ENCODE results near the gene GMDS. TPM values are rescaled to one million over a fixed set of nuclear protein-coding genes. Genes with fewer than 3 reads are reported as not detected.

The GMDS gene
- total RNA-seq, 1 experiment from 2014 or later, result 31.1 TPM

GRCh38 chr6:1709234-1709641 is 536.2 kb downstream of the GMDS start:
- ChIA-PET CTCF (no interaction called here), POLR2A (no interaction called here)
- Histone ChIP-seq H3K4me3 (ENCODE audit: low read depth, low read length) (no peak overlapping the region), H3K9me3 (no peaks in the 10 kb centered on the region), H3K36me3 (ENCODE audit: control insufficient read depth, insufficient read depth, low read length) (no peaks in the 10 kb centered on the region), H3K4me1 (no peaks in the 10 kb centered on the region), H3K27me3 (replicated peaks; ENCODE audit: control insufficient read depth, insufficient read depth, low read length) (no peaks in the 10 kb centered on the region)
- H3K4me3 Mint-ChIP-seq (ENCODE audit: unreplicated experiment), result no peak overlapping the region
- H3K27ac Mint-ChIP-seq (ENCODE audit: unreplicated experiment), result no peak overlapping the region
- H3K4me1 Mint-ChIP-seq (ENCODE audit: low read depth, unreplicated experiment), result peaks cover 1% of the 10 kb centered on the region
- H3K27me3 Mint-ChIP-seq (ENCODE audit: insufficient read depth, unreplicated experiment), result no peaks in the 10 kb centered on the region
- H3K9me3 Mint-ChIP-seq (ENCODE audit: unreplicated experiment), result no peaks in the 10 kb centered on the region
- H3K36me3 Mint-ChIP-seq (ENCODE audit: insufficient read depth, unreplicated experiment), result no peaks in the 10 kb centered on the region
- no TSS peak for BruUV-seq (replicated peaks)
- no peak for DNase-seq
- no peak for TF ChIP-seq CTCF (IDR thresholded peaks at IDR 0.05; ENCODE audit: insufficient read depth in 1 of 2, low read depth in 1 of 2, low read length in 1 of 2, severe bottlenecking in 1 of 2, unreplicated experiment in 1 of 2)
- intact Hi-C loops (cut with micrococcal nuclease; ENCODE audit: unreplicated experiment), result no loop called here

GRCh38 chr6:1708820-1709219 is 536.6 kb downstream of the GMDS start:
- peaks cover 5% of the 10 kb centered on the region for H3K4me1 Mint-ChIP-seq (ENCODE audit: low read depth, unreplicated experiment)
- Histone ChIP-seq H3K4me1 (peaks cover 2% of the 10 kb centered on the region; the same call in 1 of the 2 replicates), H3K36me3 (ENCODE audit: control insufficient read depth, insufficient read depth, low read length) (no peaks in the 10 kb centered on the region), H3K4me3 (ENCODE audit: low read depth, low read length) (no peak overlapping the region), H3K9me3 (no peaks in the 10 kb centered on the region), H3K27me3 (replicated peaks; ENCODE audit: control insufficient read depth, insufficient read depth, low read length) (no peaks in the 10 kb centered on the region)
- H3K9me3 Mint-ChIP-seq (ENCODE audit: unreplicated experiment), result no peaks in the 10 kb centered on the region
- ChIA-PET CTCF (no interaction called here), POLR2A (no interaction called here)
- DNase-seq, result no peak
- no peaks in the 10 kb centered on the region for H3K36me3 Mint-ChIP-seq (ENCODE audit: insufficient read depth, unreplicated experiment)
- no peak for TF ChIP-seq CTCF (IDR thresholded peaks at IDR 0.05; ENCODE audit: insufficient read depth in 1 of 2, low read depth in 1 of 2, low read length in 1 of 2, severe bottlenecking in 1 of 2, unreplicated experiment in 1 of 2)
- H3K4me3 Mint-ChIP-seq (ENCODE audit: unreplicated experiment), result no peak overlapping the region
- intact Hi-C loops (cut with micrococcal nuclease; ENCODE audit: unreplicated experiment), result no loop called here
- no TSS peak for BruUV-seq (replicated peaks)
- no peak overlapping the region for H3K27ac Mint-ChIP-seq (ENCODE audit: unreplicated experiment)
- no peaks in the 10 kb centered on the region for H3K27me3 Mint-ChIP-seq (ENCODE audit: insufficient read depth, unreplicated experiment)

GRCh38 chr6:1708122-1708521 is 537.3 kb downstream of the GMDS start:
- H3K9me3 ChIP-seq, result no peaks in the 10 kb centered on the region
- no peaks in the 10 kb centered on the region for H3K9me3 Mint-ChIP-seq (ENCODE audit: unreplicated experiment)
- H3K4me3 ChIP-seq (ENCODE audit: low read depth, low read length), result no peak overlapping the region
- H3K36me3 Mint-ChIP-seq (ENCODE audit: insufficient read depth, unreplicated experiment), result no peaks in the 10 kb centered on the region
- no peaks in the 10 kb centered on the region for H3K27me3 Mint-ChIP-seq (ENCODE audit: insufficient read depth, unreplicated experiment)
- TF ChIP-seq CTCF (IDR thresholded peaks at IDR 0.05; ENCODE audit: insufficient read depth in 1 of 2, low read depth in 1 of 2, low read length in 1 of 2, severe bottlenecking in 1 of 2, unreplicated experiment in 1 of 2), result no peak
- no TSS peak for BruUV-seq (replicated peaks)
- no peaks in the 10 kb centered on the region for H3K36me3 ChIP-seq (ENCODE audit: control insufficient read depth, insufficient read depth, low read length)
- H3K4me3 Mint-ChIP-seq (ENCODE audit: unreplicated experiment), result no peak overlapping the region
- no peak for DNase-seq
- ChIA-PET POLR2A (no interaction called here), CTCF (no interaction called here)
- H3K4me1 ChIP-seq, result peaks cover 6% of the 10 kb centered on the region
- no peak overlapping the region for H3K27ac Mint-ChIP-seq (ENCODE audit: unreplicated experiment)
- H3K4me1 Mint-ChIP-seq (ENCODE audit: low read depth, unreplicated experiment), result peaks cover 10% of the 10 kb centered on the region
- no peaks in the 10 kb centered on the region for H3K27me3 ChIP-seq (replicated peaks; ENCODE audit: control insufficient read depth, insufficient read depth, low read length)
- intact Hi-C loops (cut with micrococcal nuclease; ENCODE audit: unreplicated experiment), result no loop called here

Measured in Caco-2 (cell line).